Thoracic aorta (tissue), 2 donors: ENCODE data around the gene GATAD2A. TPM values are rescaled to one million over a fixed set of nuclear protein-coding genes. Genes with fewer than 3 reads are reported as not detected.
A peak's percentile ranks its signal among the peaks of the same experiment; 100 is the strongest.
"Not testable (repeated sequence)": the region's sequence is repeated elsewhere in the genome, so short reads cannot be mapped to it uniquely, and the experiment has no call there.

ENCODE experiments used
- ATAC-seq: fragments of 150-250 bp; one replicate; pipeline ENCODE4 v1.8.0; 2017; ENCODE audit warnings: low read depth; ENCODE audit not compliant: insufficient number of reproducible peaks, low FRiP score
- DNase-seq: peaks from one replicate; pipeline ENCODE4 v3.0.0-alpha.2; 2020; ENCODE audit warnings: low spot score
- H3K27ac ChIP-seq, 2 donors: fragments of 200-600 bp; sonication (generic); 1 replicate in 1 of 2; 2 replicates in 1 of 2; pipeline ENCODE4 v1.5.1; 2016; ENCODE audit warnings: mild to moderate bottlenecking in 2 of 2, moderate library complexity in 2 of 2
- H3K27me3 ChIP-seq: fragments of 200-600 bp; sonication (generic); replicated peaks from 2 replicates; pipeline ENCODE4 v1.6.0; 2016; ENCODE audit warnings: mild to moderate bottlenecking; ENCODE audit not compliant: insufficient read depth
- H3K36me3 ChIP-seq: fragments of 200-600 bp; sonication (generic); one replicate; pipeline ENCODE4 v1.5.1; 2016
- H3K4me1 ChIP-seq, 2 donors: fragments of 200-600 bp; sonication (generic); 1 replicate in 1 of 2; 2 replicates in 1 of 2; pipeline versions ENCODE4 v1.5.1 to v1.6.0; 2016; ENCODE audit warnings: low read depth in 2 of 2, mild to moderate bottlenecking in 1 of 2; ENCODE audit not compliant: control insufficient read depth in 1 of 2
- H3K4me3 ChIP-seq: fragments of 200-600 bp; sonication (generic); 2 replicates; pipeline ENCODE4 v1.5.1; 2016; ENCODE audit warnings: mild to moderate bottlenecking
- H3K9me3 ChIP-seq: fragments of 200-600 bp; sonication (generic); 2 replicates; pipeline ENCODE4 v1.5.1; 2016
- CTCF ChIP-seq: fragments of 200-600 bp; sonication (generic); IDR thresholded peaks from one replicate; pipeline ENCODE4 v1.5.1; 2019; ENCODE audit warnings: antibody characterized with exemption
- total RNA-seq, 2 donors: library from RNA; depleted of rRNA; stranded (reverse); fragments of >200 nt; gene quantifications; one replicate each; pipeline versions ENCODE4 v1.1.0 to v1.2.3, GENCODE V29; 2016

The GATAD2A gene
- total RNA-seq, 2 donors from 2014 or later: 55.9 to 79.1 TPM

- Histone ChIP-seq H3K9me3 (no peaks in the 10 kb centered on the region), H3K4me3 (no peak overlapping the region), H3K27me3 (no peaks in the 10 kb centered on the region), H3K27ac (peak overlapping the region in 1 of 2 donors; percentile 11), H3K4me1 (peaks cover 10 to 35% of the 10 kb centered on the region in 2 donors), H3K36me3 (no peaks in the 10 kb centered on the region)
- DNase-seq: no peak
- no peak for ATAC-seq
- TF ChIP-seq CTCF: no peak
Measured at GRCh38 chr19:19448238-19448544, 42.7 kb downstream of the GATAD2A start.

- Histone ChIP-seq H3K9me3 (no peaks in the 10 kb centered on the region), H3K4me3 (no peak overlapping the region), H3K27ac (no peak overlapping the region), H3K36me3 (no peaks in the 10 kb centered on the region), H3K4me1 (peaks cover 6 to 17% of the 10 kb centered on the region in 2 donors), H3K27me3 (no peaks in the 10 kb centered on the region)
- DNase-seq (no peak), ATAC-seq (no peak)
- no peak for TF ChIP-seq CTCF
Measured at GRCh38 chr19:19451429-19452242, 46.2 kb downstream of the GATAD2A start.

DNA sequence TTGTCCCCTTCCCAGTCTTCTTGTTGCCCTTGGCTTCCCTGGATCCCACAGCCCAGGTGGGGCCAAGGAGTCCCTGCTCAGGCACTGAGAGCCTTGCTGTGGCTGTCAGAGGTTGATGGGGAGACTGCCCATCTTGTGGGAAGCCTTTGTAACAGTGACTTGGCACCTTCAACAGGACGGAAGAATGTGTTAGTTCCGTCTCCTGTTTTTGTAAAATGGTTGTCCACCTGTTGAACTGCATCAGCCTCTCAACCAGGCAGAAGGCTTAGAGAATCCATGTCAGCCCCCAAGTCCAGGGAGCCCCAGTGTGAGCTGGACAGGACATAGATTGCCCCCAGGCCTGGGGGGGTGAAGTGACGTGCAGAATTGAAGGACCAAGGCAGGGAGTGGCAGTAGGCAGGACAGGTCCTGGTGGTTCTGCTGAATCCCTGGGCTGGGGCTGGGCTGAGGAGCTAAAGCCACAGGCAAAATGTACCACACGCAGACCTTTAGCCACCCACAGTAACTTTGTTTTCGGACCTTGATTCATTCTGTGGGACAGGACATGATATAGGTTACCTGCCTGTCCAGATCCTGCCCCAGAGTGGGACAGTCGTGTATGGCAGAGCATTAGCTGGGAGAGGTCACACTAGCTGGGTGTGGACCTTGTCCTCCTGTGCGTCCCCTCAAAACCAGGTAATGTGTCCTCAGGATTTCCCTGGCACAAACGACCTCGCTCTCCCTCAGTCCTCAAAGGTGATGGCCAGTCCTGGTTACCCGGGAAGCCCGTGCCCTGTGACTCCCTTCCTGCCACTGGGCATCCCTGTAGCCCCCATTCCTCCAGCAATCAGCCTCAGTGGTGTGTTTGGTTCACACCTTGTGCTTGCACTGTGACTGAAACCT, 47.0 kb downstream of the GATAD2A start:
- DNase-seq (no peak), ATAC-seq (no peak)
- Histone ChIP-seq H3K27me3 (no peaks in the 10 kb centered on the region), H3K4me3 (no peak overlapping the region), H3K36me3 (no peaks in the 10 kb centered on the region), H3K4me1 (peaks cover 4 to 9% of the 10 kb centered on the region in 2 donors), H3K9me3 (no peaks in the 10 kb centered on the region), H3K27ac (no peak overlapping the region)
- no peak for TF ChIP-seq CTCF

DNA sequence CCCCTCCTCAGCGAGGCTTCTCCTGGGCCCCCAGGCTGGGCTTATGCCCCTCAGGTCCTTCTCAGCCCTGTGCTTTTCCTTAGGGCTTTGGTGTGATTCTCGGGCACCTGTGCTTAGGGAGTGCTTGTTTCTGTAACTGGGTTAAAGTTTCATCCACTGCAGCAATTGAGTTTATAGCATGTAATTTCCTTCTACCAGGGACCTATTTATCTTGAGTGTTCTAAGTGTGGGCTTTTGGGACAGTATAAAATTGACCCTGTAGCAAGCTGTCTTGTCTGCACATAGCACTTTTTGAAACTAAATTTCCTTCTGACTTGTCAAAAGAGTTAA, 47.6 kb downstream of the GATAD2A start:
- TF ChIP-seq CTCF: no peak
- ATAC-seq: no peak
- Histone ChIP-seq H3K9me3 (no peaks in the 10 kb centered on the region), H3K36me3 (no peaks in the 10 kb centered on the region), H3K4me3 (no peak overlapping the region), H3K27me3 (no peaks in the 10 kb centered on the region), H3K4me1 (peaks cover 2 to 8% of the 10 kb centered on the region in 2 donors), H3K27ac (no peak overlapping the region)
- DNase-seq: no peak

DNA sequence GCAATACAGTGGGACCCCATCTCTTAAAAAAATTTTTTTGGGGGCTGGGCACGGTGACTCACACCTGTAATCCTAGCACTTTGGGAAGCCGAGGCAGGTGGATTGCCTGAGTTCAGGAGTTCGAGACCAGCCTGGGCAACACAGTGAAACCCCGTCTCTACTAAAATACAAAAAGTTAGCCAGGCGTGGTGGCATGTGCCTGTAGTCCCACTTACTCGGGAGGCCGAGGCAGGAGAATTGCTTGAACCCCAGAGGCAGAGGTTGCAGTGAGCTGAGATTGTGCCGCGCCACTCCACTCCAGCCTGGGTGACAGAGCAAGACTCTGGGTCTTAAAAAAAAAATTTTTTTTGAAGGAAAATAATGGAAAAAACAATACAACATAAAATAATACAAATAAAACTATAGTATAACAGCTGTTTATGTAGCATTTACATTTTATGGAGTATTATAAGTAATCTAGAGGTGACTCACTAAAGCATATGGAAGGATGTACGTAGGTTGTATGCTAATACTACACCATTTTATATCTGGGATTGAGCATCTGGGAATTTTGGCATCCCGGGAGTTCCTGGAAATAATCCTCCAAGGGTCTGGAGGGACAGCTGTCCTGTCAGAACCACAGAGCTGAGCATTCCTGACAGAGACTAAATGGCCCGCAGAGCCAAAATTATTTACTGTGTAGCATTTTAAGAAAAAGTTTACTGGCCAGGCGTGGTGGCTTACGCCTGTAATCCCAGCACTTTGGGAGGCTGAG, 49.9 kb downstream of the GATAD2A start:
- not testable (repeated sequence) for H3K4me3 ChIP-seq, DNase-seq, H3K9me3 ChIP-seq, H3K27ac ChIP-seq, H3K27me3 ChIP-seq, ATAC-seq, H3K36me3 ChIP-seq
- peaks cover 20 to 27% of the 10 kb centered on the region in 2 donors for H3K4me1 ChIP-seq
